ENCODE measurements around the gene FGD6.

FGD6 gene

DNA sequence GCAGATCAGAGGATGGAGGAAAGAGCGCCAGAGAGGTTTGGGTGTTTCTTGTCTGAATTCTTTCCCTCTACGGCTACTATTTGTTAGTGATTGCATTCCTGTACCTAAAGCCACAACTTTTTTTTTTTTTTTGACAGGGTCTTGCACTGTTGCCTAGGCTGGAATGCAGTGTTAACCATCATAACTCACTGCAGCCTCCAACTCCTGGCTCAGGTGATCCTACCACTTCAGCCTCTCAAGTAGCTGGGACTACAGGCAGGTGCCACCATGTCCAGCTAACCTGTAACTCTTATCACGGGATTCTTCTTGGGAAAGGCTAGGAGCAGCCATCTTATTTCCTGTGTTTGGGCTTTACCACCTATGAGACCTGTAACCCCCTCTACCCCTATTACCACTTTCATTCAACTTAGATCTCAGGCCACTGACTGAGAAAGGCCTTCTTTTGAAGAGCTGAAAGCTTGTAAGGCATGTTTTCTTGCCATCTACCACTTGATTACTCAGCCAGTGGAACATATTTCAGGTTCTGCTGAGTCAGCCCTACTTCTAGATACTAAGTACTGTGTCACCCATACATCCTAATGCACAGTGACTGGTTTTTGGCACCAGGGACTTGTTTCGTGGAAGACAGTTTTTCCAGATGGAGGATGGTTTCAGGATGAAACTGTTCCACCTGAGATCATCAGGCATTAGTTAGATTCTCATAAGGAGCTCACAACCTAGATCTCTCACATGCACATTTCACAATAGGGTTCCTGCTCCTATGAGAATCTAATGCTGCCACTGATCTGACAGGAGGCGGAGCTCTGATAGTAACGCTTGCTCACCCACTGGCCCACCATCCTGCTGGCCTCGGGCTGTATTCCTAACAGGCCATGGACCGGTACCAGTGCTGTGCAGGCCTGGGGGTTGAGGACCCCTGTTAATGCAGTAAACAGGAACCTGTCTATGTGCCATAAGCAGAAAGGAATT lies 7.2 kb upstream of the FGD6 start:
- TF ChIP-seq, protein P1, sequence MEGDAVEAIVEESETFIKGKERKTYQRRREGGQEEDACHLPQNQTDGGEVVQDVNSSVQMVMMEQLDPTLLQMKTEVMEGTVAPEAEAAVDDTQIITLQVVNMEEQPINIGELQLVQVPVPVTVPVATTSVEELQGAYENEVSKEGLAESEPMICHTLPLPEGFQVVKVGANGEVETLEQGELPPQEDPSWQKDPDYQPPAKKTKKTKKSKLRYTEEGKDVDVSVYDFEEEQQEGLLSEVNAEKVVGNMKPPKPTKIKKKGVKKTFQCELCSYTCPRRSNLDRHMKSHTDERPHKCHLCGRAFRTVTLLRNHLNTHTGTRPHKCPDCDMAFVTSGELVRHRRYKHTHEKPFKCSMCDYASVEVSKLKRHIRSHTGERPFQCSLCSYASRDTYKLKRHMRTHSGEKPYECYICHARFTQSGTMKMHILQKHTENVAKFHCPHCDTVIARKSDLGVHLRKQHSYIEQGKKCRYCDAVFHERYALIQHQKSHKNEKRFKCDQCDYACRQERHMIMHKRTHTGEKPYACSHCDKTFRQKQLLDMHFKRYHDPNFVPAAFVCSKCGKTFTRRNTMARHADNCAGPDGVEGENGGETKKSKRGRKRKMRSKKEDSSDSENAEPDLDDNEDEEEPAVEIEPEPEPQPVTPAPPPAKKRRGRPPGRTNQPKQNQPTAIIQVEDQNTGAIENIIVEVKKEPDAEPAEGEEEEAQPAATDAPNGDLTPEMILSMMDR (IDR thresholded peaks at IDR 0.05; ENCODE audit: borderline replicate concordance, insufficient read depth, low read depth, low read length), result no peak
- H3K4me3 ChIP-seq (ENCODE audit: low read depth, low read length), result no peak overlapping the region

DNA sequence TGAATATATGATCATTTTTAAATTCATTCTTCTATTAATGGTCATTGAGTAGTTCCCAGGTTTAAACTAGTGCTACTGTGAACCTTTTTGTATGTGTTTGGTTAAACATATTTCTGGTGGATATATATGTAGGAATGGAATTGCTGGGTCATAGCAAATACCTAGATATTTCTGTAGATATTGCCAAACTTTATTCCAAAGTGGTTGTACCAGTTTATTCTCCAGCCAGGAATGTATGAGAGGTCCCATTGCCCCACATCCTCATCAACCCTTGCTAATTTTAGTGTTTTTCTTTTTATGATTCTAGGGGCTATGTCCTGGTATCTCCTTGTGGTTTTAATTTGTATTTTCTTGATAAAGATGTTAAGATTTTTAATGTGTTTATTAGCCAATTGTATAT lies 3.5 kb upstream of the FGD6 start:
- TF ChIP-seq, protein P1 (IDR thresholded peaks at IDR 0.05; ENCODE audit: borderline replicate concordance, insufficient read depth, low read depth, low read length), result no peak
- no peak overlapping the region for H3K4me3 ChIP-seq (ENCODE audit: low read depth, low read length)

DNA sequence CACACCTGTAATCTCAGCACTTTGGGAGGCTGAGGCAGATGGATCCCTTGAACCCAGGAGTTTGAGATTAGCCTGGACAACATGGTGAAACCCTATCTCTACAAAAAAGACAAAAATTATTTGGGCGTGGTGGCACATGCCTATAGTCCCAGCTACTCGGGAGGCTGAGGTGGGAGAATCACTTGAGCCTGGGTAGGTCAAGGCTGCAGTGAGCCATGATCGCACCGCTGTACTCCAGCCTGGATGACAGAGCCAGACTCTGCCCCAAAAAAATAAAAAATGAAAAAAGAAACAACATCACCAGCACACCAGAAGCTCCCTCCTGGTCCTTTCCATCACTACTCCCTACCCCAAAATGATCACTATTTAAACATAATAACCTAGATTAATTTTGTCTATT lies 2.9 kb upstream of the FGD6 start:
- TF ChIP-seq, protein P1 (IDR thresholded peaks at IDR 0.05; ENCODE audit: borderline replicate concordance, insufficient read depth, low read depth, low read length), result no peak
- H3K4me3 ChIP-seq (ENCODE audit: low read depth, low read length), result no peak overlapping the region

DNA sequence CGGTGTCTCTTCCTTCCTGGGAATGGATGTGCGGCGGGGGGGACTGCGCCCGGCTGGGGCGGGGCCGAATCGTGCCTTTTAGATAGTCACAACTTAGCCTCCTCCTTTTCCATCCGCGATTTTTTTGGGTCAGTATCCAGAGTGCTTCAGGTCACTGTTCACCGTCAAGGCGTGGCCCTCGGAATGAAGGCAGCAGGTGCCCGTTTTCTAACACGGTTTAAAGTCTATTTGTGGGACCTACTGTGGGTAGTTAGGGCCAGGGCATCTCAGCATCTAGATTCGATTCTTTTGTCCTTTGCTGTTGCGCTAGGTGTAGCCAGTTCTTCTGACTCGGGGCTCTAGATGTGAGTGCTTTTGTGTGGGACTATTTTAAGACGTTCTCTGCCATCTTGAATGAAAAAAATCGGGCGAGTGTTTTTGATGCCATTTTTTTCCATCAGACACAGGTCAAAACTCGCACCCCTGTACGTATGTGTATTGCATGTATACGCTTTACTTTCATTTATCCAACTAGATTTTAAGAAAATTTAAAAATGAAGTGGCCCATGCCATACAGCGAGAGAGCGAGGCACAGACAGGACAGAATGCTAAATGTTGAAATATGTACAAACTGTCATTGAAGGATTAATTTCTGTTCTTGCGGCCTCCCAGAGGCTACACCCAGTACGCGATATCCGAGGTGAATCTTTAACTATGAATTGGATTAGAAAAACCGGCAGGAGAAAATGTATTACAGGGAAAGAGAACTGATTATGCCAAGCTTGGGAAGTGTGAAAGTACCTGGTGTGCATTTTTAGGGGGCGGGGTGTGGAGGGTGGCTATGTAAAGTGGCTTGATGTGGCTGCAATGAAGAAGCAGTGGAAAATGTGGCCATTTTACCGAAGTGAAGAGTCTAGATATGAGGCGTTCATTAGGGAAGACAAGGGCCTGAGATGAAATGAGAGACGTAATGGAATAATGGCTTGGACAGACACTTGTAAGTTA lies 1.2 kb upstream of the FGD6 start:
- TF ChIP-seq, protein P1 (IDR thresholded peaks at IDR 0.05; ENCODE audit: borderline replicate concordance, insufficient read depth, low read depth, low read length), result no peak
- peak overlapping the region; percentile 74 for H3K4me3 ChIP-seq (ENCODE audit: low read depth, low read length)

DNA sequence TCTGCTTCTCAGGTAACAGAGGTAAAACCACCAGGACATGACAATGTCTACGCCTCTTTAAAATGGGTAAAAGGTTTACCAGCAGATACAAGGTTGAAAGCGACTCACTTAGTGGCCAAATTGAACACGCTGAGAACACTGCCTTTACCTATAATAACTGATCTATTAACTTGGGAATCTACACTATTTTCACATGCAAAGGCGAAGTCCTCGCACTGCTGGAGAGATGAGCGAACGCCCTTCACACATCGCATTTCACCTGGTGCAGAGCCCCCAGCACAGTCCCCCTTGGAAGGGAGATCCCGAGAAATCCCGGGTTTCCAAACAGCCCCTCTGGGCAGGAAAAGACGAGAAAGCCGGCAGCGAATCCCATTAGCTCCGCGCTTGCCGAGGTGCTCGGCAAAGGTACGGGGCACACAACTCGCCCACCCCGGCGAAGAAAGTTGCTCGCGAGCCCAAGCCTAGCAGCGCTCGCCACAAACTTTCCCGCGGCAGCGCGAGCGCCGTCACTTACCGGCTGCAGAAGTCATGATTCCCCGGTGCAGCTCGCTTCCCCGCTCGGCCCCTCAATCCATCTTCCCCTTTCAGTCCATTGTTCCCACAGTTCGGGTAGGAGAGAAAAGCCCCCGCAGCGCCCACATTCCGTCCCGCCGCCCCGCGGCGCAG lies 423 bp downstream of the FGD6 start:
- TF ChIP-seq, protein P1 (IDR thresholded peaks at IDR 0.05; ENCODE audit: borderline replicate concordance, insufficient read depth, low read depth, low read length), result no peak
- peak overlapping the region; percentile 94 for H3K4me3 ChIP-seq (ENCODE audit: low read depth, low read length)

DNA sequence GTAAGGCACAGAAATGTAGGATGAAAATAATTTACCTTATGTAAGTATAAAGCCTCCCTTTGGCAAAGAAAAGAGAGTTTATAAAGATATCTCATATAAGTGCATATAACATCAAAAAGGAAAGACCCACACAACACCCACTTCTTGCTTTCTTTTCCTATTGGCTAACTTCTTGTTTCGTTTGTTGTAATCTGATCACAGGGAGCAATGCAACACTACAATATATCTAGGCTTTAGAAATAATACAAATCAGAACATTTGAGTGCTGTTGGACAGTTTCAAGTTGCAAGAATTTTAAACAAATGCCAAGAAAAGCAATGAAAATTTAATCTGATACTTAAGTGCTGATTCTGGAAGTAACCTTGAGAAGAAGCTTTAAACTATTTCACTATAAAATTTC lies 1.3 kb downstream of the FGD6 start:
- peak overlapping the region; percentile 94 for H3K4me3 ChIP-seq (ENCODE audit: low read depth, low read length)
- TF ChIP-seq, protein P1 (IDR thresholded peaks at IDR 0.05; ENCODE audit: borderline replicate concordance, insufficient read depth, low read depth, low read length), result no peak
